ENCODE results near the gene PSORS1C2.

Gene PSORS1C2

GRCh38 chr6:31135710-31136109, 3.2 kb downstream of the PSORS1C2 start:
- no peak for DNase-seq

GRCh38 chr6:31132806-31133205, 6.1 kb downstream of the PSORS1C2 start:
- no peak for DNase-seq

GRCh38 chr6:31131595-31131994, 7.3 kb downstream of the PSORS1C2 start:
- DNase-seq: no peak

DNA sequence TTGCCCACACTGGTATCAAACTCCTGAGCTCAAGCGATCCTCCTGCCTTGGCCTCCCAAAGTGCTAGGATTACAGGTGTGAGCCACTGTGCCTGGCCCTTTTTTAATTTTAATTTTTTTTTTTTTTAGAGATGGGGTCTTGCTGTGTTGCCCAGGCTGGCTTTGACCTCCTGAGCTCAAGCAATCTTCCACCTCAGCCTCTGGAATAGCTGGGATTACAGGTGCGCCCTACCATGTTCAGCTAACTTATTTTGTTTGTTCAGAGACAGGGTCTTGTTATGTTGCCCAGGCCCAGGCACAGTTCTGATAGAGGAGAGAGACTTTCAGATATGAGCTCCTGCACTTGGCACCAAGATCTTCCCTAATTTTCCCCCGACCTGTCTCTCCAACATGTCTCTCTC, 8.1 kb downstream of the PSORS1C2 start:
- DNase-seq: no peak

DNA sequence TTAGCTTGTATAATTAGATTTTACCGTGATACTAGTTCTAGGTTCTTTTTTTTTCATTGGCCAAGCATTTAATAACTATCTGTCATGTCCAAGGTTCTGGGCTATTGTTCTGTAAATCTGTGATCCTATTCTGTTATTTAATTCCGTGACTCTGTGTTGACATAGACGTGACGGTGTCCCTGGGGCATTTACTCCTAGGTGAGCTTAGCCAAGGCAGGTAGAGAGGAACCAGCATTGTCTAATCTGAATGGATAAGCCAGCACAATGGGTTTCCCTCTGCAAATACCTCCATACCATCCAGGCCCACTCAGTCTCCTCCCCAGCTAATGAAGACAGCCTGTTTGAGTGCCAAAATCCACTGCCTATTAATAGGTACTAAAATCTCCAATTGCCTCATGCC, 9.7 kb downstream of the PSORS1C2 start:
- no peak for DNase-seq

DNA sequence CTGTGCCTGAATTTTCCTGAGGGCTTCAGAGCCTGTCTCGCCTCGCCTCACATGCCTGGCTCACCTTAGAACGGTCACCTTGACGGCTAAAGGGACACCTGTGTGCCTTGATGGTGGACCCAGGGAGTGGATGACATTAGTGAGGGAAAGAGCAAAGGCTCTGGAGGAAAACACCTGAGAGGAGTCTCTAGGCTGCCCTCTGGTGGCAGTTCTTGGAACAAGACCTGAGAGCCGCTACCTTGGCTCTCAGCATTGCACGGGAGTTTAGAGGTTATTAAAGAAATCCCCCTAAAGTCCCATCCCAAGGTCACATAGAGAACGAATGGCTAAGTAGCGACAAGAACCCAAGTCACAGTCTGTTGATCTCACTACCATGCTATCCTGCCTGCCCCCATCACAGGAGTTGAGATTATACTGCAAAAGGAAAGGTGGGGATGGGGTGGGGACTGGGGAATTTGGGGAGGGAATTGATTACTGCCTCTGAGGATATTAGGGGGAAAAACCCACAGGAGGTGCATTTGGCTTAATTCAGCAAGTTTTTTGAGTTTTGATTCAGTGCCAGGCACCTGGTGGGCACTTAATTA, 10.7 kb downstream of the PSORS1C2 start:
- DNase-seq: peak; percentile 68

DNA sequence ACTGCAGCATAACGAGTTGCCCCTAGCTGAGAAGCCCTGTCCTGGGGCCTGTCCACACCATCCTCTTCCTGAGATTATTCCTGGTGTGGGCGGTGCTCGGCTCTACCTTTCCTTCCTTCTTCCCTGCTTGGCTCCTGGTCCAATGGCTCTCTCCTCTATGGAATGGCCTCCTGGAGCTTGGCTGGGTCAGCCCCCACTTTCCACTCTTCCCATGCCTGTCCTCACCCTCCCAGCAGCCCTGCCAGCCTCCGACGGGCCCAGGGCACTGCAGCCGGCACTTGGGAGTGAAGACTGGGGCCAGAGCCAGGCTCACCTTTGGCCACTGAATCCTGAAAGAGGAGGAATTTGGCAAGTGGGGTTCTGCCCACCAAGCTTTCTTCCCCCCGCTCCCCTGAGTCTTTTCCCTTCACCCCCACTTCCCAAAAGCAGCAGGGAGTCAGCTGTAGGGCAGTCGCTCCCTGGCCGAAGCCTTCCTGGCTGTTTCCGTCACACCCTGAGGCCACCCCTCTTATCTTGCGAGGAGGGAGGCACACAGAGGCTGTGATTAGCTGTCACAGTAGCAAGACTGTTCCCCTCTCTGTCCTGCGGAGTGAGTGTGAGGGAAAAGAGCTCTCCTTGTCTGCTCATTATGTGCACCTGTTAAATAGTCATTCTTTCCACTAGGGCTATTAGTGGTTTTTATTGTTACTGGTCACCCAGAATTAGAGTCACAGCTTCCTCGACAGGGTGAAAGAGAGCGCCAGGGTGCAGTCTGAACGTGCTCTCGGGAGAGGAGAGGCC, 12.3 kb downstream of the PSORS1C2 start:
- DNase-seq: peak; percentile 44

- peak; percentile 12 for DNase-seq
Measured at GRCh38 chr6:31125586-31126363, 13.1 kb downstream of the PSORS1C2 start.

DNA sequence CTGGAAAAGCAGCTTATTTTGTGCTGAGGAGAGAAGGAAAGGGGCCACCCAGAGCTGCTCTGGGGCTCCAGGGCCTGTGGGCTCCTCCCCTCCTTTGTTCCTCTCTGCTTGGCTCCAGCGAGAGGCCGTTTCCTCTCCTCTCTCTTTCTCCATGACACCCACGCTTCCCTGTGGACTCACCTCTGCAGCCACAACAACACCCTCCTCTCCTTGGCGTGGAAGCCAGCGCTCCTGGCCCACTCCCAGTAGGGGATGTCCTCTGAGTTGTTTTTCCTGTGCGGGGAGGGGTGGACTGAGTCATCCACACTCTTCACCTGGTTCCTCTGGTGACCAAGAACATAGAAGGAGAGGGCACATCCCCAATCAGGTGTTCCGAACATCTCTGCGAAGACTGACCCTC, 13.7 kb downstream of the PSORS1C2 start:
- DNase-seq: no peak

GRCh38 chr6:31122791-31123706, 15.8 kb downstream of the PSORS1C2 start:
- no peak for DNase-seq

DNA sequence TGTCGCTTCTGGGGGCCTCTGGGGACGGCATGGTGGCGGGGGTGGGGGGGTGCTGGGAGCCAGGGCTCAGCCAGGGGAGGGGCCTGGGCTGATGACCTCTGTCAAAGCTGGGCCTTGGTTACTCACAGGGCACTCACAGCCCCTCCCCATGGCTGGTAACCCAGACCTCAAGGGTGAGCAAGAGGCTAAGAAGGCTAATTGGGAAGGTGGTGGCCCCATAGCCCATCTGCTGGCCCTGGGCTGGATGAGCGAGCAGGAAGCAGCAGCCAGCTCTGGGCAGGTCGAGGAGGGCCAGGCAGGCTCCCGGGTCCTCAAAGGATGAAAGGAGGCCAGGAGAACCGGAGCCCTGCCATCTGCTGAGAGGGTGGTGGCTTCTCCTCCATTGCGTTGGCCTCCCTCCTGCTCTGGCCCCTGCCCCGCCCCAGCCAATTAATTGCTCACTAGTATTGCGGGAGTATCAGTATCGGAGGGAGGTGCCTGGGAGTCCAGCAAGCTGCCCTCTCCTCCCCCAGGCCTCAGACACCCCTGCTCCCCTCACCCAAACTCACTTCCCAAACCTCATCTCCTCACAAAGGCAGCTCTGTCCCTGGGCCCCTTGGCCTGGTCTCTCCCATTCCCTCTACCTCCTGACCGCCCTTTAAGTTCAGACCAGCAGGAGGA, 17.6 kb downstream of the PSORS1C2 start:
- DNase-seq: no peak

DNA sequence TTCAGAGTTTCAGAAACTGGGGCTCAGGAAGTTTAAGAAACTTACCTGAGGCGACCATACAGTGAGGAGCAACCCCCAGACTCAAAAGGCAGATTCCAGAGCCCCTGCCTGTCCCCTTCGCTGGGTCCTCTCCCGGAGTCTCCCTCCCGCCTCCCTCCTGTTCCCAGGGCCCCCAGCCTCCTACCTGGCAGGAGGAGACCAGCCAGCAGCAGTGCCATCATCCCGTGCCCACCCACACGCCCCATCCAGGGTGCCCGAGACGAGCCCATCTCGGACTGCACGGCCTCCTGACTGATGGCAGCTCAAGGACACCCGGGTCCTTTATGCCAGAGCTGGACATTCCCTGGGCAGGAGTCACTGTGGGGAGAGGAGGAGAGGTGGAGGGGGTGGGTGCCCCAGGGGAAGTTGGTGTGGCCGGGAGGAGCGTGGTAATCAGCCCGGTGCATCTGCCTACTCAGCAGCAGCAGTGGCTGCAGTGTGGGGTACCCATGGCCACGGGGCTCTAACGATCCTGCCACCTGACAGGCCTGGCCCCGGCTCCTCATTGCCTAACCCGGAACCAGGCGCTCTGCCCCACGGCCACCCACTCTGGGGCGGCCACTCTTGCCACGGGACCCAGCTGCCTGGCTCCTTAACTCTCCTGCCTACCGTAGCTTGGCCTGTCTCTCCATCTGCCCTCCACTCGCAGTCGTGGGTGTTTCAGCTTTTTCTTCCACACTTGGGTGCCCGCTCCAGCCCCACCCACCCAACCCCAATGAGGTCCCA, 18.5 kb downstream of the PSORS1C2 start, which contains the start of gene CDSN:
CDSN (minus strand) TSS at position 296 of the 765 bp plus-strand sequence; CDS start at position 269, 27 bp downstream.
- peak; percentile 57 for DNase-seq

DNA sequence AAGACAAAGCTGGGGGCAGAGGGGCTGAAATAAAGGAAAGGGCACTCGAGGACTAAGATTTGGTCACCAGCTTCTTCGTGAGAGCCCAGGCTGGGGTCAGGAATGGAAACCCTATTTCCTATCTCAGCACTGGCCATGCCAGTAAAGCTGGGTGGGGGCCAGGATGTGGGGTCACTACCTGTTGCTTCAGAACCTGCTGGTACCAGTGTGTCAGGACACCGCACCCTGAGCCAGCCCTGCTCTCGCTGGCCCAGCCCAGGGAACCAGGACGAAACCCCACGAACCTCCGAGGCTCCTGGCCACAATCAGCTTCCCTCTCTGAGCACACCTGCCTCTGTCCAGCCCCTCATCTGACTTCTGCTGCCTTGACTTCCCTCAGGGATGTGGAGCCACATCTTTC, 20.7 kb downstream of the PSORS1C2 start:
- DNase-seq: no peak

- no peak for DNase-seq
Measured at GRCh38 chr6:31116661-31117385, 22.0 kb downstream of the PSORS1C2 start.

DNA sequence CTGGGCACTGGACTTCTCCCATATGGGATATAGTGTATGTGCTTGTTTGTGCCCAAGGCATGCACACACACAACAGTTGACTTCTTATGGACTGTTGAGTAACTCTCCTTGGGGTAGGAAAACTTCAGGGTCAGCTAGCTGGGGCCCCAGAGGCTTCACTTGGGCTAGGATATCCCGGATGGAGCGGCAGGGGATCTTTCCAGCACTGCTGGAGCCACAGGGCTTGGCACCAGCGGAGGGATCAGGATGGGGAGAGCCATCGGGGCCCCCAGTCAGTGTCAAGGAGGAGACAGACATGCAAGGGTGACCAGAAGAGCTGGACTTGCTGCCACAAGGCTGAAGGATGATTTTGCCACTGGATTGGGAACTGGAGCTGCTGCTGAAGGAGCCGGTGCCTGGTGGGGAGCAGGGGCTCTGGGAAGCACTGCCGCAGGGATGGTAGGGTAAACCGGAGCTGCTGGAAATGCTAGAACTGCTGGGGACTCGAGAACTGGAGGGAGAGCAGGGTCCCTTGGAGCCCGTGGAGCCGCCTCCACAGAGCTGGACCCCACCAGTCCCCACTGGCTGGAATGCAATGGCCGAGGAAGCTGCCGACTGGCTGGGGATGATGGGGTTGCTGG, 22.8 kb downstream of the PSORS1C2 start:
- no peak for DNase-seq

GRCh38 chr6:31114970-31115849, 23.7 kb downstream of the PSORS1C2 start:
- DNase-seq: peak; percentile 57

GRCh38 chr6:31114541-31114878, 24.4 kb downstream of the PSORS1C2 start, which contains the start of gene PSORS1C1:
PSORS1C1 (plus strand) TSS chr6:31114800; CDS start chr6:31129633, 14,833 bp downstream.
- DNase-seq: no peak

DNA sequence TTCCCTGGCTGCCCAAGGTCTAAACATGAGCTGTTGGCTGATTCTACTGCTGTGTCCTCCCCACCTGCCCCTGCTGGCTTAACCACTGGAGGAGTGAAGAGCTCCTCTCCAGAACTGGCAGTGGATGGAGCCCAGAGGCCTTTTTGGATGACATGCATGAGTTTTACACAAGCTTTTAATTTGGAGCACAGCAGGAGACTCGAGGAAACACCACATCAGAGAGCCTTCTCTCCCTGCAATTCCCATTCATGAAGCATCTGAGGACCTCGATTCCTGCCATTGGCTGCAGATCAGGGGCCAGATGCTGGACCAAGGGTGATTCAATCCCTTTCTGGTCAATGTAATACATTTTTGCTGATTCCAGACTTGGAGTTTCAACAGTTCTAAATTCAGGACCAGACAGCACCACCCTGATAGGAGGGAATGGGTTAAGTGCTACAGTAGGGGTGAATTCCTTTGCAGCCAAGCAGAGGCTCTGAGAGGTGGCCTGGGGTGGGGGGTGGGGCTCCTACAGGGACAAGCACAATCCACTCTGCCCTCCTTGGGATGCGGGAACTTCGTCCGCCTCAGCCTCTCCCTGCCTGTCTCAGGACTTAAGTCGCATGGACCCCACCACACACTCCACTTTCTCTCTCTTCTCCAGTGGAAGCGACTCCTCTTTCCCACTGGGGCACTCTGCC, 24.9 kb downstream of the PSORS1C2 start:
- no peak for DNase-seq

Data from hematopoietic multipotent progenitor cell treated with erythropoietin and hydrocortisone succinate and interleukin-3 and kit ligand, for 4 days (in vitro differentiated cells).